Activated CD4-positive, alpha-beta T cell treated with anti-CD3 and anti-CD28 coated beads, Interleukin-2, amount 50 U/mL, for 4 hours (primary cell): Measurements from ENCODE around the gene DERL3.

Source experiments
- DNase-seq, 2 experiments: peaks; one replicate each; pipeline ENCODE4 v3.0.0-alpha.2; 2020

The DERL3 gene

GRCh38 chr22:23831261-23831660 is 7.5 kb downstream of the DERL3 start:
- no peak for DNase-seq

GRCh38 chr22:23829845-23830372 is 8.9 kb downstream of the DERL3 start:
- DNase-seq, result no peak

GRCh38 chr22:23828800-23829680 is 9.8 kb downstream of the DERL3 start:
- no peak for DNase-seq

GRCh38 chr22:23827351-23827995 is 11.3 kb downstream of the DERL3 start:
- DNase-seq, result no peak

- no peak for DNase-seq
These were observed 12.1 kb downstream of the DERL3 start for GRCh38 chr22:23826510-23827350.

GRCh38 chr22:23825246-23825905 is 13.4 kb downstream of the DERL3 start:
- DNase-seq, result no peak

- no peak for DNase-seq
These were observed 14.1 kb downstream of the DERL3 start for GRCh38 chr22:23824476-23825245.

- no peak for DNase-seq
These were observed 15.4 kb downstream of the DERL3 start for GRCh38 chr22:23823331-23823791.

GRCh38 chr22:23822101-23822671 is 16.6 kb downstream of the DERL3 start:
- DNase-seq, result no peak

GRCh38 chr22:23820748-23821211 is 18.0 kb downstream of the DERL3 start:
- DNase-seq, result no peak

GRCh38 chr22:23818541-23818940 is 20.3 kb downstream of the DERL3 start:
- no peak for DNase-seq

GRCh38 chr22:23817146-23817545 is 21.7 kb downstream of the DERL3 start:
- DNase-seq, result no peak

GRCh38 chr22:23816156-23816976 is 22.4 kb downstream of the DERL3 start:
- no peak for DNase-seq

- DNase-seq, result no peak
These were observed 23.2 kb downstream of the DERL3 start for GRCh38 chr22:23815541-23816155.

- no peak for DNase-seq
These were observed 26.4 kb downstream of the DERL3 start for GRCh38 chr22:23812378-23812777.

- no peak for DNase-seq
These were observed 32.0 kb downstream of the DERL3 start for GRCh38 chr22:23806837-23807236.

GRCh38 chr22:23804781-23805291 is 34.0 kb downstream of the DERL3 start:
- DNase-seq, result no peak

GRCh38 chr22:23803001-23803819 is 35.6 kb downstream of the DERL3 start:
- no peak for DNase-seq
